ENCODE measurements around the gene CDH4.

The CDH4 gene

GRCh38 chr20:61706259-61706961 lies 454.3 kb downstream of the CDH4 start:
- no peak for DNase-seq (ENCODE audit: low read depth in 1 of 2, low spot score in 1 of 2)
- in situ Hi-C loops (cut with HindIII; ENCODE audit: low pct_unique_long_range_greater_than_20kb, low sequenced_read_pairs): no loop called here
- TF ChIP-seq JUND (IDR thresholded peaks at IDR 0.05; ENCODE audit: low read depth): no peak

- in situ Hi-C loops (cut with HindIII; ENCODE audit: low pct_unique_long_range_greater_than_20kb, low sequenced_read_pairs): no loop called here
- DNase-seq (ENCODE audit: low read depth in 1 of 2, low spot score in 1 of 2): no peak
- no peak for TF ChIP-seq JUND (IDR thresholded peaks at IDR 0.05; ENCODE audit: low read depth)
These were observed 456.8 kb downstream of the CDH4 start for GRCh38 chr20:61708891-61709290.

- in situ Hi-C loops (cut with HindIII; ENCODE audit: low pct_unique_long_range_greater_than_20kb, low sequenced_read_pairs): no loop called here
- no peak for DNase-seq (ENCODE audit: low read depth in 1 of 2, low spot score in 1 of 2)
- TF ChIP-seq JUND (IDR thresholded peaks at IDR 0.05; ENCODE audit: low read depth): no peak
These were observed 458.0 kb downstream of the CDH4 start for GRCh38 chr20:61710108-61710507.

GRCh38 chr20:61712688-61713087 lies 460.6 kb downstream of the CDH4 start:
- in situ Hi-C loops (cut with HindIII; ENCODE audit: low pct_unique_long_range_greater_than_20kb, low sequenced_read_pairs): no loop called here
- no peak for TF ChIP-seq JUND (IDR thresholded peaks at IDR 0.05; ENCODE audit: low read depth)
- no peak for DNase-seq (ENCODE audit: low read depth in 1 of 2, low spot score in 1 of 2)

GRCh38 chr20:61718361-61719005 lies 466.4 kb downstream of the CDH4 start:
- DNase-seq (ENCODE audit: low read depth in 1 of 2, low spot score in 1 of 2): no peak
- in situ Hi-C loops (cut with HindIII; ENCODE audit: low pct_unique_long_range_greater_than_20kb, low sequenced_read_pairs): no loop called here
- no peak for TF ChIP-seq JUND (IDR thresholded peaks at IDR 0.05; ENCODE audit: low read depth)

- in situ Hi-C loops (cut with HindIII; ENCODE audit: low pct_unique_long_range_greater_than_20kb, low sequenced_read_pairs): no loop called here
- TF ChIP-seq JUND (IDR thresholded peaks at IDR 0.05; ENCODE audit: low read depth): no peak
- DNase-seq (ENCODE audit: low read depth in 1 of 2, low spot score in 1 of 2): no peak
These were observed 467.8 kb downstream of the CDH4 start for GRCh38 chr20:61719691-61720347.

- no peak for TF ChIP-seq JUND (IDR thresholded peaks at IDR 0.05; ENCODE audit: low read depth)
- in situ Hi-C loops (cut with HindIII; ENCODE audit: low pct_unique_long_range_greater_than_20kb, low sequenced_read_pairs): no loop called here
- no peak for DNase-seq (ENCODE audit: low read depth in 1 of 2, low spot score in 1 of 2)
These were observed 468.3 kb downstream of the CDH4 start for GRCh38 chr20:61720348-61720696.

- no peak for TF ChIP-seq JUND (IDR thresholded peaks at IDR 0.05; ENCODE audit: low read depth)
- no peak for DNase-seq (ENCODE audit: low read depth in 1 of 2, low spot score in 1 of 2)
- in situ Hi-C loops (cut with HindIII; ENCODE audit: low pct_unique_long_range_greater_than_20kb, low sequenced_read_pairs): no loop called here
These were observed 470.2 kb downstream of the CDH4 start for GRCh38 chr20:61722146-61722678.

- peak in 1 of 2 experiments; percentile 26 for DNase-seq (ENCODE audit: low read depth in 1 of 2, low spot score in 1 of 2)
- TF ChIP-seq JUND (IDR thresholded peaks at IDR 0.05; ENCODE audit: low read depth): no peak
- in situ Hi-C loops (cut with HindIII; ENCODE audit: low pct_unique_long_range_greater_than_20kb, low sequenced_read_pairs): no loop called here
These were observed 471.6 kb downstream of the CDH4 start for GRCh38 chr20:61723529-61724257.

- DNase-seq (ENCODE audit: low read depth in 1 of 2, low spot score in 1 of 2): no peak
- in situ Hi-C loops (cut with HindIII; ENCODE audit: low pct_unique_long_range_greater_than_20kb, low sequenced_read_pairs): no loop called here
- no peak for TF ChIP-seq JUND (IDR thresholded peaks at IDR 0.05; ENCODE audit: low read depth)
These were observed 472.3 kb downstream of the CDH4 start for GRCh38 chr20:61724376-61724775.

GRCh38 chr20:61725145-61725544 lies 473.1 kb downstream of the CDH4 start:
- in situ Hi-C loops (cut with HindIII; ENCODE audit: low pct_unique_long_range_greater_than_20kb, low sequenced_read_pairs): no loop called here
- DNase-seq (ENCODE audit: low read depth in 1 of 2, low spot score in 1 of 2): no peak
- TF ChIP-seq JUND (IDR thresholded peaks at IDR 0.05; ENCODE audit: low read depth): no peak

GRCh38 chr20:61725966-61726365 lies 473.9 kb downstream of the CDH4 start:
- no peak for DNase-seq (ENCODE audit: low read depth in 1 of 2, low spot score in 1 of 2)
- in situ Hi-C loops (cut with HindIII; ENCODE audit: low pct_unique_long_range_greater_than_20kb, low sequenced_read_pairs): no loop called here
- no peak for TF ChIP-seq JUND (IDR thresholded peaks at IDR 0.05; ENCODE audit: low read depth)

All from T47D (cell line).